ENCODE results near the gene NACC2.

NACC2 gene

DNA sequence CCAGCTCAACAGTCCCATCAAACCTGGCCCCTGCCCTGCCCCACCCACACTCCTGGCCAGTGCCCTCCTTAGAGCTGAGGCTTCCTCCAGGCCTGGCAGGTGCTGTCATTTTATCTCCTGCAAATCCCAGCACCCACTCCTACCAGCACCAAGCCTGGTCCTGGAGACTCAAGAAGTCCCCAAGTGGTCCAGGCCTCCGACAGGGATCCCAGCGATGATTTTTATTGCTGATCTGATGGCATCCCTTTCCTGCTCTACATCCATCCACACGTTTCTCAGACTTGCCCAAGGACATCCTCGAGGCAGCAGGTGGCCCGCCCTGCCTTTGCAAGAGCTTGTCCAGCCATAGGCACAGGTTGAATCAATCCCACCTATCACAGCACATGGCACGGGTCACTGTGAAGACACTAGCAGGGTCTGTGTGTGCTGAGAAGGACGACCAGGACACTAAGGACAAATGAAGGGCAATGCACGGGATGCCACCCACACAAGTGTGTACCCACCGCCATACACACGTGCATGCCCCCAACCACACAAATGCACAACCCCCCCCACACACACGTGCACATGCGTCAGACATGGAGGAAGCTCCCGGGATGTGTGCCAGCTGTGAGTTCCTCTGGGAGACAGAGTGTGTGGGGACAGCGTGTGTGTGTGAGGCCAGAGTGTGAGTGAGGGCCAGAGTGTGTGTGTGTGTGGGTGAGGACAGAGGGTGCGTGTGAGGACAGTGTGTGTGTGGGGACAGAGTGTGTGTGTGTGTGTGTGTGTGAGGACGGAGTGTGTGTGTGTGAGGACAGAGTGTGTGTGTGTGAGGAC lies 71.5 kb downstream of the NACC2 start:
- no peak for DNase-seq (ENCODE audit: low read depth)

DNA sequence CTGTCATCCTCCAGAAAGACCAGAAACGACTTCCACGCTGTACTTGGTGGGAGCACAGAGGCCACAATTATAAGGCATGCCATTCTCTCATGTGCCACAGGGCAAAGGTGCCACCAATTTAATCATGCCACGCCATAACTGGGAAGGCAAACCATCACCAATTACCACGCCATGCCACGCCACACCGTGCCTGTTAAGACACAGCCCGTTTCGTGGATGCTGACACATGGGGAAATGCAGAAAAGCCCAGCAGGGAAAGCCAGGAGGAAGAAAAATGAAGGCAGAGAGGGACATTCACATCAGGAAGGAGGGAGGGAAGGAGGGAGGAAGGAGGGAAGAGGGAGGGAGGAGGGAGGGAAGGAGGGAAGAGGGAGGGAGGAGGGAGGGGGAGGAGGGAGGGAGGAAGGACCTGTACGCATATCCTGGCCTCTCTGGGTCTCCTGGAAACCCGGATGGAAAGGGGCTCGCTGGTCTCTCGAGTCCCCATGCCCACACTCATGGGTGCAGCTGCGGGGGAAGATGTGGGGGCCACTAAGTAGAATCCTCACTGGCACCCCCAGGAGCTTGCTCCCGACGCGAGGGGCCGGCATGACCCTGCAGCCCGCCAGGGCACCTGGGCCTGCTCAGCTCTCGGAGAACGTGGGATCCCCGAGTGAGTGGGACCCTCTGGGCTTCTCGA lies 72.2 kb downstream of the NACC2 start:
- DNase-seq (ENCODE audit: low read depth) = no peak

DNA sequence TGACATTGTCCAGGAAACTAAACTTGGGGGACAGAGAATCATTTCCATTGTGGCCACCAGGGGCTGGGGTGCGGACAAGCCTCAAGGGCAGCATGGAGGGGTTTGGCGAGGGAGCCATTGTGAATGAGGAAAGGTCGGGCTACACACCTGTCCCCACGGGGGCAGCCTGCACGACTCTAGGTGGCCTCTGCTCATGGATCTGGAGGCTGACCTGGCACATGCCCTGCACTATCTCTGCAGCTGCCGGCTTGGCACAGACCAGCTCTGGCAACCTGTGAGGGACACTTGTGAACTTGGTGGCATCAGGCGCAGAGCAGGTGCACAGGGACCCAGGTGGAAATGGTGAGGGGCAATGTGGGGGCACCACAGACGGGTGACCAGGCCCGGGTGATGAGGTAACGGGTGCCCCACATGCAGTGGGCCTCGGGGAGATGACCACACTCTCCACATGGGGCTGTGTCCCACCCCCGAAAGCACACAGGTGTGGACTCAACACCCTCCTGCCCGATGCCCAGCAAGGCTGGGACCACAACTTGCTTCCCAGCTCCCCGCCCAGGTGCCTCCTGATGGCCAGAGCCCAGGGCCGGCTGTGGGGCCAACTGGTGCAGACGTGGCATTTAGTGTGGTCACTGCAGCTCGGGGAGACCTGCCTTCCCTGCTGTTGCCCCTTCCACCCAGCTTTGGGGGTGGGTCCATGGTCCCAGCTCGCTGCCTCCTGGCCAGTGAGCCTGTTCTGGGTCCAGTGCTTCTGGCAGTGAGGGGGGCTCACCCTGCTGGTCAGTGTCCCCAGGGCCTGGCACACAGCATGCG lies 73.0 kb downstream of the NACC2 start:
- no peak for DNase-seq (ENCODE audit: low read depth)

DNA sequence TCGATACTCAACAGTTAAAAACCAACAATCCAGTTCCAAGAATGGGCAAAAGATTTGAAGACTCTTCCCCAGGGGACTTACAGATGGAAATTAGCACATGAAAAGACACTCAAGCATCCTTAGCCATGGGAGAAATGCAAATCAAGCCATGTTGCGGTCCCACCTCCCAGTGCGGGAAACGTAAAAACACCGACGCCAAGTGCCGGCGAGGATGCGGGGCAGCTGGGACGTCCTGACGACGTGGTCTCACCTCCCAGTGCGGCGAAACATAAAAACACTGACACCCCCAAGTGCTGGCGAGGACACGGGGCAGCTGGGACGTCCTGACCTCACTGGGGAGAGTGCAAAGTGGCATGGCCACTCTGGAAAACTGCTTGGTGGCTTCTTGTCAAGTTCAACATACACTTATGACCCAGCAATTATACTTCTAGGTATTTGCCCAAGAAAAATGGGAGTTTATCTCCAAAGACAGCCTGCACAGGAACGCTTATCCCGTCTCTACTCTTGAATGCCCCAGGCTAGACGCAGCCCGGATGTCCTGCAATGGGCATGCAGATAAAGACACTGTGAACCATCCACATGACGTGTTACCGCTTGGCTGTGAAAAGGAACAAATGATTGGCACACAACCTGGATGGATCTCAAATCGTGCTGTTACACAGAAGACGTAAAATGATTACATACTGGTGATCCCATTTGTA lies 73.8 kb downstream of the NACC2 start:
- no peak for DNase-seq (ENCODE audit: low read depth)

DNA sequence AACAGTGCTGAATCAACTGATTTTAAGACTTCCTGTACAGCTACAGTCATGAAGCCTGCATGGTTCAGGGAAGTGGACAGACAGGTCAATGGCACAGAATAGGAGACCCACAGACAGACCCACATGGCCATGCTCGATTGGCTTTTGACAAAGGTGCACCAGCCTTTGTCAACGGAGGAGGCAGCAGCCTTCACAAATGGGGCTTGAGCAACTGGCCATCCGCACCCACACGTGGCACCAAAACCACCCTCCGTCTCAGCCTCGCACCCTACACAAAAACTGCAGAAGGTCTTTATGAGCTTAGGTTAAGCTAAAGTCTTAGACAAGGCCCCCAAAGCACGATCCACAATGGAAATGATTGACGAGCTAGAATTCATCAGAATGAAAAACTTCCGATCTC lies 74.4 kb downstream of the NACC2 start:
- no peak for DNase-seq (ENCODE audit: low read depth)

DNA sequence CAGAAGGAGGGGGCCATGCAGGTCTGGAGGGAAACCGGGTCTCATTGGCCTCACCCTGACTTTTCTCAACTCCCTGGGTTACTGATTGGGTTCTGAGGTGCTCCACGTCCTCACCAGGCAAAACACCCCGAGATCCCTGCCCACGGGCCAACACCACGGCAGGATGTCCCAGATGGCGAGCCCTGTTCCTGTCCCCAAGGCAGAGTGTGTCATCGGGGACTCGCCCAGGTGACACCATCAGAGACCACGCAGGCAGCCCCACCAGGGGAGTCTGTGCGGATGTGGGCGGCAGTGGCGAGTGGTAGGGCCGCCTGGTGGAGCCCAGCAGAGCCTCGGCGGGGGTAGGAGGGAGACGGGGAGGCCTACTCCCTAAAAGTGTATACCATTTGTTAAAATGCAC lies 74.9 kb downstream of the NACC2 start:
- DNase-seq (ENCODE audit: low read depth) = no peak

DNA sequence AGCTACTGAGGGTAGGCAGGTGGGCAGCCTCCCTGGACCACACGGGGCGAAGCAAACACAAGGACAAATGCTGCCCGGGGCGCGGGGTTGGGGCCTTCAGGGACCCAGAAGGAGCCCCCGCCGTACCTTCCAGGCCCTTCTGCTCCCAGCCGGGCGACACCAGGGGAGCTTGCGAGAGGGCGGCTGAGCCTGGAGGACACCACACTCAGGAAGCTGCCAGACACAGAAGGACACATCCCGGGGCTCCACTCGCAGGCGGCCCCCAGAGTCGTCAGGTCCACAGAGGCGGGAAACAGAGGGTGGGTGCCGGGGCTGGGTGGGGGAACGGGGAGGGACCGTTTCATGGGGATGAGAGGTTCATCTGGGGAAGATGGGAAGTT lies 75.4 kb downstream of the NACC2 start:
- no peak for DNase-seq (ENCODE audit: low read depth)

DNA sequence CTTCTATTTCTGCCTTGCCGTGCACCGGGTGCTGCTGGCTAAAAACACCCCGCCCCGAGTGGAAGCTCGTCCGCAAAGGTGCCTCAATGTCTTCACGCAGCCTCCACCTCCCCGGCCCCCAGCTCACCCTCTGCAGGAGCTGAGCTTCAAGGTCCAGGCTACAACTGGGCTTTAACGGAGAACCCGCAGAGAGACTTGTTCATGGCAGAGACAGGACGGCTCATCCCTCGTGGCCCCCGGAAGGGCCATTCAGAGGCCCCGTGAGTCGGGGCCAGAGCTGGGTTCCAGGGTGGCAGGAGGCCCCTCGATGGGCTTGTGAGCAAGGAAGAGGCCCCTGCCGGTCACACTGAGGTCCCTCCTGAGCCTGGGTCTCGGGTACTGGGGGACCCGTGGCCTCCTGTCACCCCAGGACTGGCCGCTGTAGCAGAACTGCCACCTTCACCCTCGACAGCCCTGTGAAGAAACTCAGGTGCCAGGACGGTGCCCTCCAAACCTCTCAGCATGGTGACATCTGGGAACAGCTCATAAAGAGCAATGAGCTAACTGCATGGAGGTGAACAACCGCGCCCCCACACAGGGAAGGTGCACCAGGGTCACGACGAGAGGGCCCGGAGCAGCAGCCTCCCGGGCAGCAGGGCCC lies 75.9 kb downstream of the NACC2 start:
- DNase-seq (ENCODE audit: low read depth) = no peak

DNA sequence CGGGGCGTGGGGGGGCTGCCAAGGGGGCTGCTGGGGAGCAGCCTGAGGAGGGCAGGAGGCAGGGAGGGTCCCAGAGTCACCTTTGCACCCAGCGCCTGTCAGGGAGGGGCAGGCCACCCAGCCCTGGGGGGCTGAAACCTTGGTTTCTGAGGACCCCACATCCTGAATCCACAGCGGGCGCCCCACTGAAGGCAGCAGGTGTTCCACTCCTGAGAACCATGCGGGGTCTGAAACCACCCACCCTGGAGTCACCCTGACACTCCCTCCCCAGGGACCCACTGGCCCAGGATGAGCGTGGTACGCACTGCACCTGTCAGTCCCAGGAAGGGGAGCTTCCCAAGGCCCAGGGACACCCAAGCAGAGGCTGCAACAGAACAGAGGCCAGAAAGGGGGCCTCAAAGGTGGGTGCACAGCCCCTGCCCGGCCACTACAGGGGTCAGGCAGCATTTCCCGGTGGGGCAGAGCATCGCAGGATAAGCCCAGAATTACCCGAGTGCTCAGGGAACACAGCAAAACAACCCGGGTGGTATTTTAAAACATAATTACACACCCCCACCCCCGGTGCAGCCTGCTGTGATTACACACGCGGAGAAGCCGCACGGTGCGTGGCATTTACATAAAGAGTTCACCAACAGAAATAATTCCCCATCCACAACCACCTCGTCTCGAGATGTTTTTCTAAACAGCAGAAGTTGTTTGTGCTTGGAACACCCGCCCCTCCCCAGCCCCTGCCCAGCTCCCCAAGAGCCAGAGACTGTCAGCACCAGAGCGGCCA lies 76.6 kb downstream of the NACC2 start:
- DNase-seq (ENCODE audit: low read depth) = no peak

DNA sequence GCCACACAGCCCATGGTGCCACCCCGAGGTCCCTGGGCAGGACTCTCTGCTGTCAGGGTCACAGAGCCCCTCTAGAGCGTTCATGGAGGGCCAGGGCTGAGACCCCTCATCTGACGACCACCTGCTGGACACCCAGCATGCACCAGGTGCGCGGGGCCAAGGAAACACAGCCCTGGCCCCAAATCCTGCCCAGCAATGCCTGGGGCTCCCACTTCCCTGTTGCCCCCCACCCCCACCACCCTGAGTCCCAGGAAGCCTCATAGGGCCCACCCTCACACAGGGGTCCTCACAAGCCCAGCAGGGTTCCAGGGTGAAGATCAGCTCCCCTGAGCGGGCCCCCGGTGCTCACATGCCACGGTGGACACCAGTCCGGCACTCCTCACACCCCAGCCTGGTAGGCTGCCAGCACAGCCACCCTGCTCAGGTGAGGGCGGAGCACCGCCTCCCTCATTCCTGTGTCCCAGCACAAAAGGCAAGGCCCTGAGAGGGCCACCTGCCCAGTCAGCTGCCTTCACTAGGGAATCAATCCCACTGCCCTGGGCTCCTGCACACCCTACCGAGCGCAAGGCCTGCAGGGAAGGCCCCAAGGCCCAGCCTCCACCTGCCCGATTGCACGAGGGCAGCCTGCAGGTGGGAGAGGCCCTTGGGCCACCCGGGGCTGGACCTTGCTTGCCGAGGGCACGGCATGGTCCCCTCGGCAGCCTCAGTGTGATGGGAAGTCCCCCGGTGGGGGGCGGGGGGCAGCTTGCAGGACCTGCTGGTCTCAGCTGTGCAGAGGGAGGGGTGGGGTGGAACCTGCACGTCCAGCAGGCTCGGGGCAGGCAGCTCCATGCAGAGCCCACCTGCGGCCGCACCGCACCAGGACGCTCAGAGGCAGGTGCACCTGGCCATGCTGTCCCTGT lies 77.5 kb downstream of the NACC2 start:
- no peak for DNase-seq (ENCODE audit: low read depth)

DNA sequence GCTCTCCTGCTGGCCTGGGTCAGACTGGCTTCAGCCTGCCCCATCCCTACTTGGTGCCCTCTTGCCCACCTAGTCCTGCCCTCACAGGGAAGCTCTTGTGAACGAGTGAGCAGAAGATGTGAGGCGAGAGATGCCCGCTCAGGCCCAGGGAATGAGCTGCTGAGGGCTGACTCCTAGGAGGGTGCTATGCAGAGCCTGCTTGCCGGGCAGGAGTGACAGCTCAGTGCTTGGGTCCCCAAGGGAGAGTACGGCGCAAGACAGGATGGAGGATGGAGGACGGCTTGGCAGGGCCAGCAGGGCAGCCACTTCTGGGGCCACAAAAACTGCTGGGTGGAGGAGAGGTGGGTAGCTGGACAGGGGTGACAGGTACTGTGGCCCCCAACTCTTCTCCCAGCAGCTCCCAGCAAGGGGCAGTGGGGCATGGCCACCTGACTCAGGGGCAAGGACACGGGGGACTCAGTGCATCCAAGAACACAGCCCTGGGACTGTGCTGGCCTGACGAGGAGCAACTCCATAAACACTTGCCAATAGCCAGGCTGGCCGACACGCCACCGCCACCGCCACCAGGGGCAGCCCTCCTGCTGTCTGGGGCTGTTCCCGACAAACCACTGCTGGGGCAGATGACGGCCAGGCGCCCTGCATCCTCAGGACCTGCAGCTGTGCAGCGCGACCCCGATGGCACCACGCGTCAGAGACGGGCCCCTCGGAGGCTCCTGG lies 78.4 kb downstream of the NACC2 start:
- DNase-seq (ENCODE audit: low read depth) = no peak

DNA sequence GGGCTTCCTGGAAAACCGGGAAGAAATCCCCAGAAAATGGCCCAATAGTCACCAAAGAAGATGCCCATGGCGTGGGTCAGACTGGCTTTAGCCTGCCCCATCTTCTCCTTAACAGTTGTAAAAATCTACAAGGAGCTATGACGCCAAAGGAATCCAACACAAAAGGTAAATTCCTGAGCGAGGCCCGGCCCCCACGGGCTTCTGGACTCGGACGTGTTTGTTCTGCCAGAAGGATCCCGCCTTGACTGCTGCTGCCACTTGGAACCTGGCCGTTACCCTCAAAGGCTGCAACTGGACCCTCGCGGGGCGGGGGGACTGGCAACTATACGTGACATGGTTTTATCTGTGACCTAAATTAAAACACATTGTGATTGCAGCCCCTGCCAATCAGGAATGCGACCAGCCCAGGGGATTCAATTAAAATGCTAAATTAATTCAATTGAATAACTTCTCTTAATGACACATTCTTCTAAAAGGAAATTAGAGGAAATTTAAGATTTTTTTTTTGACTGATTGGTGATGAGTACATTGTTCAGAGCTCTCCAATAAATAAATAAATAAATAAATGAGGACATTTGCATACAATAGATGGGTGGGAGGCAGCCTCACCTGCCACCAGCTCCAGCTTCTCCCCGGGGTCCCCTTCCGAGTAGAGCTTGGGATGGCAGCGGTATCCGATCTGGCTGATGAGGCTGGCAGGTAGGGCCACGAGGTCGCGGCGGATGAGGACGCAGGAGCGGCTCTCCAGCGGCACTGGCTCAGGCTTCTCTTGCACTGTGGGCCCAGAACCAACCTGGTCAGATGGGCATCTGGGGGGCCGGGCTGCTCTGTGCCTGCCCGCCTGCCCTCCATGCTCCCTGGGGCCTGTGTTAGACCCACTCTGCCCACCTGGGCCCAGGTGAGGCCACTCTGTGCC lies 79.2 kb downstream of the NACC2 start:
- DNase-seq (ENCODE audit: low read depth) = no peak

DNA sequence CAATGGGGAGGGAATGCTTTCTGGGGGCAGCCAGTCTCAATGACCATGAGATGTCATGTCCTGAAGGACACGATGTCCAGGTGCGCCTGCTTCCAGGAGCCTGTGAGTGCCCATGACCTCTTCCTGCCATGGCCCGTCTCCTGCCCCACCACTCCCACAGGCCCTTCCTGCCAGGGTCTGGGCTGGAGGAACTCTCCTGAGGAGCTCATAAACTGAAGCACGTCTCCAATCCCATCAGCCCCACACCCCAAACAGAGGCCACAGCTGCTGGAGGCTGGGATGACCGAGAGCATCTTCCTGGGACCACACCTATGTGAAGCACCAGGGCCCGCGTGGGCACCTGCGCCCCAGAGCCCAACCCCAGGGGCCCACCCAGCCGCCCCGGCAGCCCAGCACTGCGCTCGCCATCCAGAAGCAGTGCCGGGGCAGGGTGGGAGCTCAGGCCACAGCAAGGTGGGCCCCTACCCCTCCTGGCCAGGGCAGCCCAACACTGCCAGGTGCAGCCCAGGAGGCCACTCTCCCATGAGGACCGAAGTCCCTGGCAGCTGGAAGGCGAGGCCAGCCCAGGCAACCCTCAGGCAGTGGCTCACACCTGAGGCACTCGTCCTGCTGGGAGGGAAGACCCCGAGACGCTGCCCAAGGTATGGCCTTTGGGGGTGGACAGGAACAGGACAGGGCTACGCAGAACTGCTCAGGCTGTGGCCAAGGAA lies 80.0 kb downstream of the NACC2 start:
- DNase-seq (ENCODE audit: low read depth) = no peak

DNA sequence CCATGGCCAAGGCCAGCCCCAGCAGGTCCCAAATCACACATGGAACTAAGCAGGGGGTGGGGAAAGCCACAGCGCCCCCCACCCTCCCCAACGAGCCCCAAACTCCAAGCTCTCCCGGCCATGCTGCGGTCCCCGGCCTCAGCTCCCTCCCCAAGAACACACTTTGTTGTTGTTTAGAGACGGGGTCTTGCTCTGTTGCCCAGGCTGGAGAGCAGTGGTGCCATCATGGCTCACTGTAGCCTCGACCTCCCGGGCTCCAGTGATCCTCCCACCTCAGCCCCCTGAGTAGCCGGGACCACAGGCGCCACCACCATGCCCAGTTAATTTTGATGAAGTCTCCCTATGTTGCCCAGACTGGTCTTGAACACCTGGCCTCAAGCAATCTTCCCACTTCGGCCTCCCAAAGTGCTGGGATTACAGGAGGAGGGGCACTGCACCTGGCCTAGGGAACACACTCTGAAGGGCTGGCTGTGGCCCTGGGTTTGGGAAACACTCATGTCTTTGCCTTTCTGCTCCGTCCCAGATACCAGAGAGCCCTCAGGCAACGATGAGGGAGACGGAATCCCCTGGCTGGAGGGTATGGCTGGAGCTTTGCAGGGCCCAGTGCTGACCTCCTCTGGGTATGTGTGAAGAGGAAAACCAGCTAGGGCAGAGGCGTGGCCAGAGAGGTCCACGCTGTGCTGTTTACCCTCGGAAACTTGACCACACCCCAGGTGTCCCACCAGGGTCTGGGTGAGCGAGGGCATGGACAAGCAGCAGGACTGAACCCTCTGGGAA lies 80.8 kb downstream of the NACC2 start:
- no peak for DNase-seq (ENCODE audit: low read depth)

DNA sequence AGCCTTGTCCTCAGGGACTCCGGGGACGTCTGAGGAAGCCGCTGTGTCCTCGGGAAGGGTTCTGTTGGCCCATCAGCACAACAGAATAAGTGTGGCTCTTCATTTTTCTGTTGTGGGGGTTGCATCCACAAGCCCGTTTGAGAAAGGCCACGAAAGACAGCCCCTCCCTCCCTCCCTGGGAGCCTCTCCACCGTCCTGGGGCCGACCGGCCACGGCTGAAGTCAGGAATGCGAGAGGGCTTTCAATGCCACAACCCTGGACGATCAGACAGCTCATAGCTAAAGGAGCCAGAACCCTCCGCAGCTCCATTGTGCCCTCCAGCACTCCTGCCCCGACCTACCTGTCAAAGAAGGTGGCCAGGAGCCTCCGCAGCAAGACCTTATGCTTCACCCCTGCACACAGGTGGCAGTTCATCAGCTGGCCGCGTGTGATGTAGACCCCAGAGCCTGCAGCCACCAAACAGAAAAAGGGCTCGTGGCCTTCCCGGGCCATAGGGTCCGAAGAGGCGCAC lies 81.5 kb downstream of the NACC2 start:
- no peak for DNase-seq (ENCODE audit: low read depth)

DNA sequence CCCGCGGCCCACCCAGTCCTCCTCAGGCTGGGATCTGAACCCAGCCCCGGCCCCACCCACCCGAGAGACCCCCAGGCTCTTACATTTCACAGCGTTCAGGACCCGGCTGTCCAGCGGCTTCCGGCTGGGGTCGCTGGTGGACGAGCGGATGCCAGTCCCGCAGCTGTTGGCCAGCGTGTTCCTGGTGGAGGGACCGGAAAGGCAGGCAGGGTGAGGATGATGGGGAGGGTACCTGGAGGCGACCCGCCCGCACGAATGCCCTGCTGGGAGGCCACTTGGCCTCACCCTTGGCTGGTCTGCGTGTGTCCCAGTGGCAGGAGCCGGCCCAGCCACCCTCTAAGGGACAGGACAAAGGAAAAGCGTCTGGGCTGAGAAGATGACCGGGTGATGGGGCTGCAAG lies 82.0 kb downstream of the NACC2 start:
- no peak for DNase-seq (ENCODE audit: low read depth)
